Tibial nerve (tissue), 3 donors: ENCODE measurements around the gene TMEM53.

Source experiments
- CTCF ChIP-seq, 5 experiments: fragments of 200-600 bp in 3 of 5; fragments of 450-650 bp in 2 of 5; sonication (generic) in 3 of 5; IDR thresholded peaks; one replicate each; pipeline ENCODE4 v1.5.1; 2016 to 2019; ENCODE audit warnings: antibody characterized with exemption in 5 of 5, mild to moderate bottlenecking in 3 of 5, moderate library complexity in 2 of 5
- POLR2A ChIP-seq, 2 donors: fragments of 450-650 bp; IDR thresholded peaks; one replicate each; pipeline ENCODE4 v1.6.1; 2017; ENCODE audit warnings: antibody characterized with exemption in 2 of 2, mild to moderate bottlenecking in 2 of 2, moderate library complexity in 2 of 2

- no peak for TF ChIP-seq CTCF (IDR thresholded peaks at IDR 0.05)
- no peak for TF ChIP-seq POLR2A (IDR thresholded peaks at IDR 0.05)
These were observed 32.9 kb downstream of the TMEM53 start for GRCh38 chr1:44641126-44642102.
